ENCODE measurements around the gene PKIG.

GRCh38 chr20:44537993-44538392, 44.4 kb upstream of the PKIG start:
- TF ChIP-seq ZNF384 (IDR thresholded peaks at IDR 0.05) (no peak), FOXA1 (IDR thresholded peaks at IDR 0.05) (no peak), SP1 (IDR thresholded peaks at IDR 0.05) (no peak), L3MBTL2 (conservative IDR thresholded peaks at IDR 0.05) (no peak), CTBP1 (IDR thresholded peaks at IDR 0.05; ENCODE audit: borderline replicate concordance) (no peak), FOXK2 (IDR thresholded peaks at IDR 0.05) (no peak), PKNOX1 (IDR thresholded peaks at IDR 0.05) (no peak), SUZ12 (IDR thresholded peaks at IDR 0.05) (no peak), HDGF (IDR thresholded peaks at IDR 0.05; ENCODE audit: borderline replicate concordance) (no peak), NFRKB (IDR thresholded peaks at IDR 0.05) (no peak), TARDBP (IDR thresholded peaks at IDR 0.05) (no peak), ARNT (IDR thresholded peaks at IDR 0.05) (no peak), ELF4 (IDR thresholded peaks at IDR 0.05) (no peak)

Measured in HEK293T (cell line).